T1000 (cell line): ENCODE results near the gene NAT9.

Source experiments
- DNase-seq: peaks from one replicate; lab custom pipeline; 2025; ENCODE audit warnings: mixed read lengths; lab: John Stamatoyannopoulos, UW

Gene NAT9

GRCh38 chr17:74779948-74780400, 3.8 kb upstream of the NAT9 start:
- no peak for DNase-seq

GRCh38 chr17:74779501-74779900, 3.4 kb upstream of the NAT9 start:
- no peak for DNase-seq

- DNase-seq, result no peak
Observed at GRCh38 chr17:74778960-74779359, 2.8 kb upstream of the NAT9 start.

- no peak for DNase-seq
Observed at GRCh38 chr17:74777901-74778515, 1.9 kb upstream of the NAT9 start.

GRCh38 chr17:74776990-74777389, 845 bp upstream of the NAT9 start:
- DNase-seq, result no peak

GRCh38 chr17:74775409-74776043, 619 bp downstream of the NAT9 start:
- no peak for DNase-seq

GRCh38 chr17:74773871-74774286, 2.3 kb downstream of the NAT9 start:
- no peak for DNase-seq

- DNase-seq, result no peak
Observed at GRCh38 chr17:74773414-74773813, 2.7 kb downstream of the NAT9 start.

GRCh38 chr17:74772053-74772452, 4.1 kb downstream of the NAT9 start:
- DNase-seq, result no peak

- no peak for DNase-seq
Observed at GRCh38 chr17:74771319-74771914, 4.7 kb downstream of the NAT9 start.

- no peak for DNase-seq
Observed at GRCh38 chr17:74770498-74771318, 5.4 kb downstream of the NAT9 start.

GRCh38 chr17:74769856-74770497, 6.2 kb downstream of the NAT9 start:
- no peak for DNase-seq

- DNase-seq, result no peak
Observed at GRCh38 chr17:74769266-74769855, 6.8 kb downstream of the NAT9 start.

GRCh38 chr17:74768763-74769114, 7.4 kb downstream of the NAT9 start:
- no peak for DNase-seq

GRCh38 chr17:74768069-74768762, 7.9 kb downstream of the NAT9 start:
- no peak for DNase-seq

- no peak for DNase-seq
Observed at GRCh38 chr17:74767111-74767516, 9.0 kb downstream of the NAT9 start.

- DNase-seq, result no peak
Observed at GRCh38 chr17:74766413-74766812, 9.7 kb downstream of the NAT9 start.

GRCh38 chr17:74764751-74765286, 11.3 kb downstream of the NAT9 start:
- no peak for DNase-seq

GRCh38 chr17:74763565-74764387, 12.4 kb downstream of the NAT9 start:
- no peak for DNase-seq

GRCh38 chr17:74761931-74762330, 14.2 kb downstream of the NAT9 start:
- DNase-seq, result no peak
